HK-2 (cell line): Measurements from ENCODE around the gene ZNF48.

Source experiments
- DNase-seq: peaks from one replicate; pipeline ENCODE4 v3.0.0-alpha.2; 2018; ENCODE audit not compliant: unreplicated experiment

Gene ZNF48

DNA sequence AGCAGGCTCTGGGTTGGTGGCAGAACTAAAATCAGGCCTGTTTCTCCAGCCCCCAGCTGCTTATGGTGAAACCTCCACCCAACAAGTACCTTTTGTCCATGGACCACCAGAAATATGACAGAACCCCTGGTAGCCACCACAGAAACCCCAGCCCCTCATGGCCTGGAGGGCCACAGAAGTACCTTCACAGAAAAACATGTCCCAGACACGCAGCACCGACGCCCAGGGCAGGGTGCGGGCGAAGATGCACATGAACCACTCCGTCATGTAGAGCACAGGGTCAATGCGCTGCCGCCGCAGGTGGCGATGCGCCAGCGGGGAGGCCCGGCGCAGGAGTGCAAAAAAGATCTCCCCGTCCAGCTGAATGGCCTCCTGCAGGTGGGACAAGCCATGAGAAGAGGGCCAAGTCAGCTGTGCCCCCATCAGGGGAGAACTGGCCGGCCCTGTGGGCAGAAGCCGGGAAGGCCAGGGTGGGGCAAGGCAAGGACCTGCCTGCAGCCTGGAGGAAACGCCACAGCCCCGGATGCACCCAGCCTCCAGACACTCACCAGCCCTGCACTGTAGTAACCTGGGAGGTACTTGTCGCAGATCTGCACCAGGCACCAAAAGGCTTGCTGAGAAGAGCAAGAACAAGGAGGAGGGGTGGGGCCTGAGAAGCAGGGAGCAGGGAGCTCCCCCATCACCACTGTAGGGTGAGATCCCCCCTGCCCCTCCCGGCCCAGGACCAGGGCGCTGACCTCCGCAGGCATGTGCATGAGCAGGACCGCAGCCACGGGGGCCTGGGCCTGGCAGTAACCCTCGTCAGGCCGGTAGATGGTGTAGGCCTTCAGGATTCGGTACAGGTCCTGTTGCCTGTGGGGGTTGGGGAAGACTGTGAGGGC lies 36.0 kb upstream of the ZNF48 start:
- no peak for DNase-seq

DNA sequence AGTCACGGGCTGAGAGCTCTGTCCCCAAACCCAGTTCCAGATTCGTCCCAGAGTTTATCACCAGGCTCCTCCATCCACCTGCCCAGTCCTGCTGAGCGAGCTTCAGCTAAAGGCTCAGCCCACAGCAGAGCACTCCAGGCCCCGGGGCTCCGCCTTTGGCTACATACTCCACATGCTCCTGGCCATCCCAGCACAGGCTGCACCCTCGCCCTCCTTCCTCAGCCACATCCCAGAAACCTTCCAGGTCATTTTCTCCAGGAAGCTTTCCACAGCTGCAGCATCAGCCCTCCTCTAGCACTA lies 35.4 kb upstream of the ZNF48 start:
- DNase-seq = no peak

DNA sequence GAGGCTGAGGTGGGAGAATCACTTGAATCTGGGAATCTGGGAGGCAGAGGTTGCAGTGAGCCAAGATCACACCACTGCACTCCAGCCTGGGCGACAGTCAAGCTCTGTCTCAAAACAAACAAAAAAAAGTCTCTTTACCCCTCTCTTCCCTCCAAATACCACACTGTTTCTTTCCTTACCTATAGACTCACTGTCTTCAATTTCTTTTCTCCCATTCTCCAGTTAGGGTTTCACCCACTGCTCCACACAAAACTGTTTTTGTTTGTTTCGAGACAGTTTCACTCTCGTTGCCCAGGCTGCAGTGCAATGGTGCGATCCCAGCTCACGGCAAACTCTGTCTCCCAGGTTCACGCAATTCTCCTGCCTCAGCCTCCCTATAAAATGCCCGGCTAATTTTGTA lies 34.0 kb upstream of the ZNF48 start:
- DNase-seq = no peak

DNA sequence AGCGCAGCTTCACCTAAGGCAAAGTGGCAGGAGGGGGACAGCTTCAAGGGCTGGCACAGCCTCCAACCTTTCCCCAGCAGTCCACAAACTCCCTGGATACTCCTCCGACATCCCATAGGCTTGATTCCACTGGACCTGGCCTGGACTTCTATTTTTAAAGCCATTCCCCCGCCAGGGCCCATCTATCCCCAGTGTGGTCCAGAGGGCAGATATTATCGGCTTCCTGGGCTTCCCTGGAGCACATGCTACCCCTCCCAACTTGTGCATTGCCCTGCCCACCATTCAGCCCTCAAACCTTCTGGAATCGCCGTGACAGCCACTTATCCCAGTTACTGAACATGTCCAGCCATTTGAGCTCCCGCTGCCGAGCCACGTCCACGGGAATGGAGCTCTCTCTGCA lies 30.0 kb upstream of the ZNF48 start:
- no peak for DNase-seq

DNA sequence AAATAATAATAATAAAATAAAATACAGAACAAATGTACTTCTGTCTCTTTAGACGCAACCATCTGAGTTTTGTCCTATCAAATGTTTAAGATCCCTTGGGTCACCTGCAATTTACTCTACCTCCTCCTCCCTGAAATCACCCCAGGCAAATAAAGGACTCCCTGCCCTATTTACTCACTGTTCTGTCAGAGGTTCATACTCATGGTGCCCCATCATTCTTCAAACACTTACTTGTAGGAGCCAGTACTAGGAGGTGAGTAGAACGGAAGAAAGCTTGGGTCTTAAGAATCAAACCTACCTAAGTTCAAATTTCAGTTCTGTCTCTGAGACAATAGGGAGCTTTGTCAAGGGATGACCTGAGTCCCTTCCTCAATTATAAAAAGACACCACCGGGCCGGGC lies 28.7 kb upstream of the ZNF48 start:
- DNase-seq = no peak

DNA sequence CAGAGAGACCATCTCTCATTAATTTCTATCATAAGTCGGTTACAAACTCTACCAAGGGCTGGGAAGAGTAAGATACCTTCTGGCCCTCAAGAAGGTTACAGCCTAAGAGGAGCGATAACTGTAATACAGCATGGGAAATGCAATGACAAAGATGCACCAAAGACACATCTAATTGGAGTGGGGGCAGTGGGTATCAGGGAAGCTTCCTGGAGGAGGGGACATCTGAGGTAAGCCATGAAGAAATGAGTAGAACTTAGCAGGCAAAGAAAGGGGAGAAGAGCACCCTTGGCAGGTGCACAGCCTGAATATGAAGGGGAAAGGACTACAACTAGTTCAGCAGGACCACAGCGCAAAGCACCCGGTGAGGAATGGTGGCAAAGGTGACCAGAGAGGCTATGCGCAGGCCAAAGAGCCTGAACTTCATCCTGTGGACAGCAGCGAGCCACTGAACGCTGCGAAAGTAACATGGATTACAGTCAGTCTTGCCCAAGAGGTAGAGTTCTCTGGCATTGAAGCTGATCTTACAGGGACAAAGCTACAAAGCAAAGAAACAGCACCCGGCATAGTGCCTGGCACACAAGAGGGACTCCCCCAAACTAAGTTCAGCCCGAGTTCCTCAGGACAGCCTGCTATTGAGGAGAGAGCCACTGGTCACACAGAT lies 27.7 kb upstream of the ZNF48 start:
- no peak for DNase-seq

DNA sequence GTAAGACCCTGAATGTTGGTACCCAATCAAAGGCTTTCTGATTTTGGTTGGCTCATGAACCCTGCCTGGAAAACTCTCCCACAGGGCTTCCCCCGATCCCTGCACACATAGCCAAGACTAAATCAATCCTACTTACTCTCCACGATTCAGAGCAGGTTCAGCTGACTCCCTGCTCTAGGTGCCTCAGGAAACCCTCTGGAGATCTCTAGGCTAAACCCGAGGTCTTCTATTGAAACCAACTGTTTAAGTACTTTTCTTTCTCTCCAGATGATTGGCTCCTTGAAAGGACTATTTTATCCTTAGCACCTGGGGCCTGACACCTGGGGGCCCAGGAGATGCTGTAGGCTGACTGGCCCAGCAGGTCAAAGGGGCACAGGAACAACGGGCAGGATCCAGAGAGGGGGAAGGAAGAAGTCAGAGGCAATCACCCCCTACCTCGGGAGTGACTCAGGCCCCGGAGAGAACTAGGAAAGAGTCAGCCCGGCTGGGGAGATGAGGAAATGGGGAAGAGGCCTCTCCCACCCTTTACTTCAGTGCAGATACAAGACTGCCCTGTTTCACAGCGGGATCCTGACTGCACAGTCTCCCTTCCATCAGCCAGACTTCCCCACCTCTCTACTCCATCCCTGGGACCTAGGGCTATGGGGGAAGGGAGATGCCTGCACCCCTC lies 27.0 kb upstream of the ZNF48 start:
- DNase-seq = peak; percentile 46

DNA sequence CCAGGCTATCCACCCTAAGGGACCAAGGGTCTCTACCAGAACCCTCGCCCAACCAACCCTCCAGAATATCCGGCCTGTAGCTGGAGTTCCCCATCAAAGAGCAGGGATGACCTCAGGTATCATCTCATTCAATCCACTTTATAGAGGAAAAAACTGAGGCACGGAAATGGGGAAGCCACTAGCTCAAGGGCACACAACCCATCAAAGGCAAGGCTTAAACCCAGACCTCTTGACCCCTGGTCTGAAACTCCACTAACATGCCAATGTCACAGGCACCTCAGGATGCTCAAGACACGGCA lies 26.5 kb upstream of the ZNF48 start:
- DNase-seq = no peak

DNA sequence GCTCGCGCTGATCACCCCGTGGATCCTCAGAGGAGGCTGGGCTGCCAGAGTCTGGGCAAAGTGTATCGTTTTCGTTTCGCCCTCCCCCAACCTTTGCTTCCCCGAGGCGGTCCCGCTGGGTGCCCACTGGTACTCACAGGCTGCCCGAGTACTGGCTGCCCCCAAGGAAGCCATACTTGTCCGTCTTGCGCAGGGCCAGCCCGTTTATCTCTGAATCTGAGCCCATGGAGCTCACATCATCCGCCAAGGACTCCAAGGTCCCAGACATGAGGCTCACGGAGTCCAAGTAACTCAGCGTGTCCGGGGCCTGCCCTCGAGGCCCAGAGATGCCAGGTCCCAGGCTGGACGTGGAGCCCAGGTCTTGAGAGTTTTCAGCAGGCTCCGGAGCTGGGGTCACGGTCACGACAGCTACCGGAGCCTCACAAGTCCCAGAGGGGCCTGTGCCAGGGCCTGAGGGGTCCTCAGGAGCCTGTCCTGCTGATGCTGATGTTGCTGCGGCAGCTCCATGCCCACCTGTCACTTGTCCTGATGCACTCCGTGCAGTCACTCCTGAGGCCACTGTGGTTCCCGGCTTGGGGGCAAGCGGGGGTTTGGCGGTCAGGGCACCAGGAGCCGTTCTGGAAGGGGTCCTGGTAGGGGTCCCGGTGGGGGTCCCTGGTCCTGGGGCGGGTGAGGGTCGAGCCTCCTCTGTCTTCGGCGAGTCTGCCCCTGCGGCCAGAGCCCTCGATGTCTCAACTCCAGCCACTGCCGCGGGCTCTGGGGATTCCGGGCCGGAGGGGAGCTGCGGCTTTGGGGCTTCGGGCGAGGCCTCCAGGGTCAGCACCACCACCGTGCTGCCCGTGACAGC lies 25.9 kb upstream of the ZNF48 start:
- no peak for DNase-seq

DNA sequence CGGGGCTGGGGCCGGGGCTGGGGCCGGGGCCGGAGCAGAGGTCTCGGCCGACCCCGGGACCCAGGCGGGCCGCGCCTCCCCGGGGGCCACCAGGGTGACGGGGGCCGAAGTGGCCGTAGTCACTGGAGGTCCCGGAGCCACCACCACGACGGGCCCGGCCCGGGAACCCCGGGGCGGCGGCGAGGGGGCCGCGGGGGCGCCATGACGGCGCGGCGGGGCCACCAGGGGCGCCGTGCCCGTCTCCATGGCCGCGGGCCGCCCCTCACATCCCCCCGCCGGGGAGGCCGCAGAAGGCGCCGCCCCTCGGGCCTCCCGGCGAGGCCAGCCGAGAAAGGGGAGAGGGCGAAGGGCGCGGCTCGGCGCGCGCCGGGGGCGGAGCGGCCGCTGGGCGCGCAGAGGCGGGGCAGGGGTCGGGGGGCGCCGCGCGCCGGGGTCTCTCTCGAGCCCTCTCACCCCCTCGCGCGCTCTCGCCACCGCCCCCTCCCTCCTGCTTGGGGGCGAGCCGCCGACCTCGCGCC lies 25.2 kb upstream of the ZNF48 start:
- no peak for DNase-seq

DNA sequence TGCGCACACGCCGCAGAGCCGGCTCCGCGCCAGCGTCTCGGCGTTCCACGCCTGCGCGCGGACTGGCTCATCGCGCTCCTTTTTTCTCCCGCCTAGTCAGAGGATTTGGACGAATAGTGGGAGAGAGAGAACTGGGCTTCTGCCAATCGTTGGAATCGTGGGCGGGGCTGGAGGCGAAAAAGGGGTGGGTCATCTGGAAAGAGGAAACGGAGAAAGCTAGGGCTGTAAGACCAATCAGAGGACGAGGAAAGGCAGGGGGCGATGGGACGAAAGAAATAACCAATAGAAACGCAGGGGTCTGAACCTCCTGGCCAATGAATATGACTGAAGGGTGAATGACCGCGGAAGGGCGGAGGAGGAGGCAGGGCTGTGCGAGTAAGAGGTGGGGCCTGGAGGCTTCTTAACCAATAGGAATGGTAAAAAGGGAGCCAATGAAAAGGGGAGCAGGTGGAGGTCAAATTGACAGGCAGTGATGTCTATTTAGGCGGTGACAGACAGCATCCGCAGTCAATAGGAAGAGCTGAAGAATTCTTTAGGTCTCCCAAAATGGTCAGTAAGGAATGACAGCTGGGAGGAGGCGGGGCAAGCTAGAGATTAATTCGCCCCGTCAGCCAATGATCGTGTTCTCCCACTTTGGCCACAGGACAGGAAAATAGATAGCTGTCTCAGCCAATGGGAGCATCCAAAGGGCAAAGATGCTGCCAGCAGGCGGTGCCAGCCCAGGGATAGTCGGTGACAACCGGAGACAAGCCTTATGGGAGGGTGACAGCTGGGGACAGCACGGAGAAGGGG lies 24.6 kb upstream of the ZNF48 start, which contains the start of gene TBC1D10B:
Gene TBC1D10B, minus strand, starts transcription at position 39 of the 792 bp plus-strand sequence. CDS start 311 bp downstream, outside the sequence.
- peak; percentile 96 for DNase-seq

DNA sequence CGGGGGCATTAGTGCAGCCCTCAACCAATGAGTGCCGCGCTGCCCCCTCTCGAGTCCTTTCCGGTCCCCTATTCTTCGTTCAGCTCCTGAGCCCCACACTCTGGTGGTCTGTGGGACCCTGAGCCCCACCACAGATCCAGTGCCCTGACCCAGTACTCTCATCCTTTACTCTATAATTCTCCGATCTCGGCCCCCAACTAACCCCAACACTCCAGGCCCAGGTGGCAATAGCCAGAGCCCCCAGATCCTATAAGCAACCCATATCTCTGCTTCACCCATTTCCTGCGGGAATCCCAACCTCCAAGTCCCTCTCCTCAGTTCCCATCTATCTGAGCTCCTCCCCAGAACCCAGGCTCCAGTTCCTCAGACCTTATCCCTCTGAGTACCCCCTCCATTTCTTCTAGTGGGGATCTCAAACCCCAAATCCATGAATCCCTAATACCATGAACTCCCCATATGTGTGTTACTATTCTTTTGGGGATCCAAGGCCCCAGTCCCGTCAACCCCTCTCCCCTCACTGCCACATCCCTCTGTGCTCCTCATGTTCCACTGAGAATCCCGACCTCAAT lies 23.9 kb upstream of the ZNF48 start:
- no peak for DNase-seq

DNA sequence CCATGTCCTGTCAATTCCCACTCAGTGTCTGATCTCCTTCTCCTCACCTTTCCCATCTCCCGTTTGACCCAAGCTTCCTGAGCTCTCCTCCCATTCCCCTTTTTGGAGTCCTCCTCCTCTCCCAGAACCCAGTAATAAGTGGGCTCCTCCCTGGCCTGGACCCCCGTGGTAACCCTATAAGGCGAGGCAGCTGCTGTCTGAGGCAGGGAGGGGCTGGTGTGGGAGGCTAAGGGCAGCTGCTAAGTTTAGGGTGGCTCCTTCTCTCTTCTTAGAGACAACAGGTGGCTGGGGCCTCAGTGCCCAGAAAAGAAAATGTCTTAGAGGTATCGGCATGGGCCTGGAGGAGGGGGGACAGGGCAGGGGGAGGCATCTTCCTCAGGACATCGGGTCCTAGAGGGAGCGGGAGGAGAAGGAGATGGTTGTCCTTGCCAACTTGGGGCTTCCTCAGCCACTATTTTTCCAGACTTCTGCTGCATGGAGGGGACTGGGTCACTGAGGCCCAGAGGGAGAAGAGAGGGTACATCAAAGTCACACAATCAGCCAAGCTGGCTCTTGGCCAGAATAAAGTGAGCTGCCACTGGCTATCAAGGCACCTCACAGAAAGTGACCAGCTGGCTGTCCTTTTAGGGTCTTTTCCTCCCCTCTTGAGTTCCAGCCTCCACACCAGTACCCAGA lies 23.0 kb upstream of the ZNF48 start:
- no peak for DNase-seq

DNA sequence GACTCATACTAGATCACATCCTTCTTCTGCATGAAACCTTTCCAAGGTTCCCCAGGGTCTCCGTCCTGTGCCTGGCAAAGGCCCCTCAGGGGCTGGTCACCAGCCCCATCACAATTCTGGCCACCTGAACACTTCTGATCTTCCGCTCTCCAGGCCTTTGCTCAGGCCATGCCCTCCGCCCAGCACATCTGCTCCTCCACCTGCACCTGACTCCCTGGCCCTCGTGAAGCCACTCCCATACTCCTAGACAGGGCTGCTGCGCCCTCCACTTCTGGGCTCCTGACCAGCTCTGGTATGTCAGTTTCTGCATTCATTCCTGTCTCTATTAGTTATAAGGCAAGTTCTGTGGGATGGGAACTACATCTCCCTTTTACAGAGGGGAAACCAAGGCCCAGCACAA lies 22.5 kb upstream of the ZNF48 start:
- no peak for DNase-seq

DNA sequence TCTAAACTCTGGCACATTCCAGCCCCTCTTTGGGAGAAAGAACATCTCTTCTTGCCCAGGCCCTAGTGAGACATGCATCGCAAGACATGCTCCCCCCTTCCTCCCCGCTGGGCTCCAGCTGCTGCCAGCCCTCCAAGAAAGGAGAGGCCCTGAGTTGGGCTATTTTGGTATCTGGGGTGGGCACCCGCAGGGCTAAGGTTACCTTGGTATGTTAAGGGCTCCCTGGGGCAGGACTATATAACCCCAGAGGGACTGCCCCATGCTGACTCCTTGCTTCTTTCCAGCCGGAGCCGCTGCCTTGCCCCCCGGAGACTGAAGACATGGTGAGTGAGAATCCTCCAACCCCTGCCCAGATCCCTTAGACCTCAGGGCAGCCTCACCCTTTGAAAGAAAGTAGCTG lies 20.7 kb upstream of the ZNF48 start, which contains the start of gene MYL11:
Gene MYL11, plus strand, starts transcription at position 265 of the 400 bp plus-strand sequence. Its CDS starts 56 bp downstream, at position 321.
- no peak for DNase-seq

DNA sequence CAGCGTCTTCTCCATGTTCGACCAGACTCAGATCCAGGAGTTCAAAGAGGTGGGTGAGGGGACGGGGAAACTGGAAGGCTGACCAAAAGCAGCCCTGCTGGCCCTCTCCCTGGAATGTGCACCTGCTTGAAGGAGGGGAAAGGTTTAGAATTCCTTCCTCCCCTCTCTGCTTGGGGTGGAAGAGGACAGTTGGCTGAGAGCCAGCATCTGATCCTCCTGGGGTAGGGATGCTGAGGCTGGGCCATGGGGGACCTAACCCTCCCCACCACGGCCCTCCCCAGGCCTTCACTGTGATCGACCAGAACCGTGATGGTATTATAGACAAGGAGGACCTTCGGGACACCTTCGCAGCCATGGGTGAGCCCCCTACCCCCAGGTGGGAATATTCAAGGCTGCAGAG lies 19.4 kb upstream of the ZNF48 start:
- DNase-seq = no peak

DNA sequence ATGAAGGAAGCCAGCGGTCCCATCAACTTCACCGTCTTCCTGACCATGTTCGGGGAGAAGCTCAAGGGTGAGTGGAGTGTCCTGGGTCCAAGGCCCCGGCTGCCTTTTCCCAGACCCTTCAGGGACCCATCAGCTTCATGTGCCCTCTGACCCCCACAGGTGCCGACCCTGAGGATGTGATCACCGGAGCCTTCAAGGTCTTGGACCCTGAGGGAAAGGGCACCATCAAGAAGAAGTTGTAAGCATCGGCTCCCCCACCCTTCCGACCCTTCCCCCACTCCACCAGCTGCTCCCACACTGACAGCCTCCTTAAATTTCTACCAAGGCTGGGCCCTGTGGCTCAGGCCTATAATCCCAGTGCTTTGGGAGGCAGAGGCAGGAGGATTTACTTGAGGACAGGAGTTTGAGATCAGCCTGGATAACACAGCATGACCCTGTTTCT lies 18.7 kb upstream of the ZNF48 start:
- DNase-seq = no peak

DNA sequence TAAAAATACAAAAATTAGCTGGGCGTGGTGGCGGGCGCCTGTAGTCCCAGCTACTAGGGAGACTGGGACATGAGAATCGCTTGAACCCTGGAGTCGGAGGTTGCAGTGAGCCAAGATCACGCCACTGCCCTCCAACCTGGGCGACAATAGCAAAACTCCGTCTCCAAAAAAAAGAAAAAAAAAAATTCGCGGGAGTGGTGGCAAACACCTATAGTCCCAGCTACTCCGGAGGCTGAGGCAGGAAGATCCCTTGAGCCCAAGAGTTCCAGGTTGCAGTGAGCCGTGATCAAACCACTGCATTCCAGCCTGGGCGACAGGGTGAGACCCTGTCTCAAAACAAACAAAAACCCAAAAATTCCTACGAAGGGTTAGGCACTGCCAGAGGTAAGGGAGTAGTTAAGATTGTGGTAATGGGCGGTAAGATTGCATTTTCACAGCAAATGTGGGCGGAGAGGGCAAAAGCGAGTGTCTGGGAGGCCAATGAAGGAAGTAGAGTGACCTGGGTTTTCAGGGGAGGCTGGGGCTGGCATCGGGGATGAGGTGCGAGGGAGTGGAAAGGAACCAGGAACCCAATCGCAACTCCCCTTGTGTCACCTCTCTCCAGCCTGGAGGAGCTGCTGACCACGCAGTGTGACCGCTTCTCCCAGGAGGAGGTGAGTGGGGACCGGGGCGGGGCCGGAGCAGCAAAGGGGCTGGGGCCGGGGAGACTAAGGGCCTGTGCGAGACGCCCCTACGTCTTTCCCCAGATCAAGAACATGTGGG lies 18.0 kb upstream of the ZNF48 start:
- DNase-seq = no peak

DNA sequence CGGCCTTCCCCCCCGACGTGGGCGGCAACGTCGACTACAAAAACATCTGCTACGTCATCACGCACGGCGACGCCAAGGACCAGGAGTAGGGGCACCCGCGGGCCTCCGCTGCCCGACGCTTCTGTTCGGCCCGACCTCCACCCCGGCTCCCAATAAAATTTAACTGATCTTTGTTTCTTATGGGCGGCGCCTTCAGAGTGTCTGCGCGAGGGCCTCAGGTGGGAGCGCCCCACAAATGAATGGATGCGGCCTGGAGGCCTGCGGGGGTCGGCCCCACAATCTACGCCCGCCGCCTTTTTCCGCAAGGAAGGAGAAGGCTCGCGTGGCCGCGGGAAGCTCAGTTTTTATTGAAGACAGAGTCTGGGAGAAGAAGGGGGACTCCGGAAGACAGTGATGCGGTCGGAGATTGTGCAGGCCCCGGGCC lies 17.4 kb upstream of the ZNF48 start:
- DNase-seq = peak; percentile 86
